SK-N-DZ (cell line): ENCODE measurements around the gene SMAP1.

Source experiments
- DNase-seq: peaks from one replicate; pipeline ENCODE4 v3.0.0-alpha.2; 2015; ENCODE audit warnings: low spot score

SMAP1 gene

GRCh38 chr6:70889270-70889669 is 221.6 kb downstream of the SMAP1 start:
- DNase-seq: no peak

DNA sequence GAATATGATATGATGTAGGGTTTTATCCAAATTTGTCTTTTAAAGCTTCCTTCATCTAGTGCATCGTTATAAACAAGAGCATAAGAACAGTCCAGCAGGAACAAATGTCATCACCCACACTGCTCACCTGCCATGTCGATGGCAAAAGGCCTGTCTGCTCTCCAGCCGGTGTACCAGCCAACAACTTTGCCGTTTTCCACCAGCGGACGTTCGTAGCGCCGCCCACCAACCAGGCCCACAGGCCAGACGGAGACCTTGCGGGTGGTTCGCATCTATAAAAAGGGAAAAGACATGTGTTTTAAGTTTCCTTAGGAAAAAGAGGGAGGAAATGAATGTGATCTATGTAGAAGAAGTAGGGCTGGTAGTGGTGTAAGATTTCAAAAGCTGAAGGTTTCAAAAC is 226.3 kb downstream of the SMAP1 start:
- no peak for DNase-seq

- no peak for DNase-seq
Measured at GRCh38 chr6:70900047-70900446, 232.4 kb downstream of the SMAP1 start.

DNA sequence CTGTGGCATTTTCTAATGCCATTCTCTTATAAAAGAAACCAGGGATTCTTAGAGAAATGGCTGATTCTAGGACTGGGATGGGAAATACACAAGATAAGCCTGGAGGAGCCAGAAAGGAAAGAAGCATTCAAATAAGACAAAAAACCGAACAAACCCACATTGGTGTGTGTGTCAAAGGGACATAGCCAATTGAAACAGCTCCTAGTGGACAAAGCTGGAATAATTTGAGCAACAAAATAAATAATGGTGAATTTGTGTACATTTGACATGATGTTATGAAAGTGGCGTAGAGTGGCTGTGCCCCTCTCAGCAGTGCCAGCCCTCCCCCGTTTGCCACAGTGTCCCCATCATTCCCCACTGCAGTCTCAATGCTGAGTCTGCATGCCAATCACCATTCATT is 233.6 kb downstream of the SMAP1 start:
- DNase-seq: no peak

- DNase-seq: no peak
Measured at GRCh38 chr6:70903665-70904452, 236.2 kb downstream of the SMAP1 start.

DNA sequence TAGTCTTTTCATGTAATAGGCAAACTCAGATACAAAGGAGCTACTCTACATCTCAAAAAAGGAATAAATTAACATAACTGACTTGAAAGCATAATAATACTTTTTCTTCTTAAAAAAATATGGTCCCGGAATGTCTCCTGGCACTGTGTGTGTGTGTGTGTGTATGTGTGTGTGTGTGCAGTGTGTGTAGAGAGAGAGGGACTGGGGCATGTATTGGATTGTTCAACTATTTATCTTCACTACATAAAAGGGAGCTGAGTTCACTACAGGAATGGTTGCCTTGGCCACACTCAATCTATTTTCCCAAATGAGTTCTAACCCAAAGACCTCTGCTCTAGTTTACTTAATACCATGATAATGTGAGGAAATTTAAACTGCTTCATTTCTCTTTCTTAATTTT is 238.1 kb downstream of the SMAP1 start:
- no peak for DNase-seq
